ENCODE measurements around the gene CCDC24. TPM values are rescaled to one million over a fixed set of nuclear protein-coding genes. Genes with fewer than 3 reads are reported as not detected.

The CCDC24 gene
- total RNA-seq, 4 donors from 2014 or later: 0.73 to 2.9 (median 1.2) TPM

DNA sequence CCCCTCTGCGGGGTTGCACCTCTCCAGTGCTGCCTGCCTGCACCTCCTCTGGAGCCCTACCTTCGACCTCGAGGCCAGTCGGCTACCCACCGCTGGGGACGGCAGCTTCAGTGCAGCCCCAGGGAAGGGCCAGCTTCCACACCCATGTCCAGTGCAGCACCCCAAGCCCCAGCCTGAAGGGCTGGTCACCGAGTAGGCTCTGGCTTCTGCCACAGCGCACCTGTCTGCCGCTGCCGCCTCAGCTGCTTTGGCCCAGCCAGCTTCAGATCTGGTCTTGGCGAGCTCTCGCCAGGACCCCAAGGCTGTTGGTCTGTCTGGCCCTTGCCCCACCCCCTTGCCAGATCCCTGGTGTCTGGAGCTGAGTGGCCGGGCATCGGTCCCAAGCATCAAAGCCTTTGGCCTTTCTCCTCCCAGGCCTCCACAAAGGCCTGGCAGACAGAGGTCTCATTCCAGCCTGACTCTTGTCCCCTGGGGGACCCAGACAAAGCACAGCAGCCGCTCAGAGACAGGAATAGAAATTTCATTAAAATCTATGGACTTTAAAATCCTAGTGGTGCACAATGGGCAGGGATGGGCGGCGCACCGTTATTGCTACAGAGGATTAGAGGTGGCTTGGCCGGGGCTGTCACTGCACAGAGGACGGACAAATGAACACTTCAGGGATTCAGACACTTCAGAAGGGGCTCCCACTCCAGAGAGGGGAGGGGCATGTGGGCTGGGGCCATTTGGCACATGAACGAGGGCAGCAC is 4.8 kb downstream of the CCDC24 start:
- Histone ChIP-seq H3K27me3 (no peaks in the 10 kb centered on the region), H3K36me3 (no peaks in the 10 kb centered on the region), H3K4me1 (peaks cover 0 to 8% of the 10 kb centered on the region in 2 donors), H3K4me3 (no peak overlapping the region), H3K27ac (no peak overlapping the region), H3K9me3 (no peaks in the 10 kb centered on the region)
- DNase-seq (no peak), ATAC-seq (no peak)
- intact Hi-C loops (cut with DNase I; ENCODE audit: low total_unique reads) (no loop called here), in situ Hi-C loops (cut with MboI; ENCODE audit: low sequenced_read_pairs in 4 of 4) (loop anchor here in 1 of 4 donors (10.0 kb wide), 1 partner anchor 49 kb away; no protein-coding TSS in a partner anchor)
- TF ChIP-seq CTCF (IDR thresholded peaks at IDR 0.05 in 4 of 5, conservative IDR thresholded peaks at IDR 0.05 in 1 of 5) (no peak), POLR2A (IDR thresholded peaks at IDR 0.05) (no peak)

GRCh38 chr1:43996733-43997115 is 5.3 kb downstream of the CCDC24 start:
- H3K27ac ChIP-seq: no peak overlapping the region
- no peaks in the 10 kb centered on the region for H3K9me3 ChIP-seq
- peaks cover 0 to 7% of the 10 kb centered on the region in 2 donors for H3K4me1 ChIP-seq
- no peaks in the 10 kb centered on the region for H3K36me3 ChIP-seq
- in situ Hi-C loops (cut with MboI; ENCODE audit: low sequenced_read_pairs in 4 of 4): loop anchor here in 1 of 4 donors (10.0 kb wide), 1 partner anchor 48 kb away; no protein-coding TSS in a partner anchor
- ATAC-seq: no peak
- intact Hi-C loops (cut with DNase I; ENCODE audit: low total_unique reads): no loop called here
- no peaks in the 10 kb centered on the region for H3K27me3 ChIP-seq
- DNase-seq: no peak
- TF ChIP-seq CTCF (IDR thresholded peaks at IDR 0.05 in 4 of 5, conservative IDR thresholded peaks at IDR 0.05 in 1 of 5) (no peak), POLR2A (IDR thresholded peaks at IDR 0.05) (no peak)
- H3K4me3 ChIP-seq: no peak overlapping the region

- in situ Hi-C loops (cut with MboI; ENCODE audit: low sequenced_read_pairs in 4 of 4) (loop anchor here in 1 of 4 donors (10.0 kb wide), 1 partner anchor 47 kb away; no protein-coding TSS in a partner anchor), intact Hi-C loops (cut with DNase I; ENCODE audit: low total_unique reads) (no loop called here)
- Histone ChIP-seq H3K36me3 (no peaks in the 10 kb centered on the region), H3K4me3 (no peak overlapping the region), H3K4me1 (peaks cover 0 to under 1% of the 10 kb centered on the region in 2 donors), H3K27ac (no peak overlapping the region), H3K9me3 (no peaks in the 10 kb centered on the region), H3K27me3 (no peaks in the 10 kb centered on the region)
- no peak for TF ChIP-seq POLR2A (IDR thresholded peaks at IDR 0.05)
- no peak for TF ChIP-seq CTCF (IDR thresholded peaks at IDR 0.05 in 4 of 5, conservative IDR thresholded peaks at IDR 0.05 in 1 of 5)
- ATAC-seq (no peak), DNase-seq (no peak)
These were observed 6.0 kb downstream of the CCDC24 start for GRCh38 chr1:43997295-43997999.

DNA sequence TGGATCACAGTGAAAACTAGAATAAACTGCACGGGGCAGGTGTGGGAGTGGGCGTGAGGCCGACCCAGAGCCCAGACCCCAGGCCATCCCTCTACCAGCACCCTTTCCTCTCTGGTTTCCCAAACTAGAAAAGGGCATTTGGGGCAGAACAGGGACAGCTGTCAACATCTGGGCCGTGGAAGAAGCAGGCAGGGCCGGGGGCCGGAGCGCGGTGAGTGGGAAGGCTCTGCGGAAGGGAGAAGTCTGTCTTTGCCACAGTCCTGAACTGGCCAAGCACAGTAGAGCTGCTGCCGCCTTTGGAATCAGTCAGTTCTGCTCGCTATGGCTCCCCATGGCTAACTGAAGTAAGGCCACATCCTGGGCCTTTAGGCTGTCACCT is 6.6 kb downstream of the CCDC24 start:
- Histone ChIP-seq H3K9me3 (no peaks in the 10 kb centered on the region), H3K36me3 (no peaks in the 10 kb centered on the region), H3K27me3 (no peaks in the 10 kb centered on the region), H3K4me3 (no peak overlapping the region), H3K4me1 (no peaks in the 10 kb centered on the region), H3K27ac (no peak overlapping the region)
- DNase-seq: no peak
- ATAC-seq: no peak
- no peak for TF ChIP-seq POLR2A (IDR thresholded peaks at IDR 0.05)
- no peak for TF ChIP-seq CTCF (IDR thresholded peaks at IDR 0.05 in 4 of 5, conservative IDR thresholded peaks at IDR 0.05 in 1 of 5)
- intact Hi-C loops (cut with DNase I; ENCODE audit: low total_unique reads): no loop called here
- in situ Hi-C loops (cut with MboI; ENCODE audit: low sequenced_read_pairs in 4 of 4): loop anchor here in 1 of 4 donors (10.0 kb wide), 1 partner anchor 47 kb away; no protein-coding TSS in a partner anchor

Measured in gastrocnemius medialis (tissue), 4 donors.